Endothelial cell of umbilical vein (primary cell): ENCODE measurements around the gene CYP11A1. TPM values are rescaled to one million over a fixed set of nuclear protein-coding genes. Genes with fewer than 3 reads are reported as not detected.

Experiments
- Bru-seq: library from RNA; stranded (reverse); fragments of 400-500 nt; gene quantifications from one replicate; lab custom pipeline; 2021; lab: Mats Ljungman, UMichigan
- BruChase-seq, 2 experiments: library from RNA; stranded (reverse); fragments of 400-500 nt; gene quantifications; one replicate each; lab custom pipeline; 2021; lab: Mats Ljungman, UMichigan
- BruUV-seq: library from RNA; stranded (reverse); fragments of 400-500 nt; replicated peaks from 2 replicates; lab custom pipeline; 2021; lab: Mats Ljungman, UMichigan
- CTCF ChIA-PET: fragments of 300-600, 350-600 bp; sonication (Branson Sonifier 250); formaldehyde crosslinking; loops from one replicate; lab custom pipeline; 2021; ENCODE audit warnings: antibody characterized with exemption, inconsistent platforms; lab: Charles Lee
- POLR2A ChIA-PET: fragments of 300-600, 350-600 bp; sonication (Branson Sonifier 250); formaldehyde crosslinking; loops from one replicate; lab custom pipeline; 2021; ENCODE audit warnings: antibody characterized with exemption, inconsistent platforms; lab: Charles Lee
- DNase-seq: peaks from one replicate; pipeline ENCODE4 v3.0.0-alpha.2; 2011; ENCODE audit warnings: low read depth, low spot score
- FAIRE-seq: peaks from 2 replicates; lab custom pipeline; 2011; peaks lifted over from hg19 to GRCh38; lab: Jason Lieb, UNC
- H2AFZ ChIP-seq: 2 replicates; pipeline ENCODE4 v1.6.0; 2012; ENCODE audit warnings: low read depth, low read length, control low read depth, inconsistent platforms
- H3K27ac ChIP-seq: 2 replicates; pipeline ENCODE4 v1.5.1; 2011; ENCODE audit warnings: low read depth, mild to moderate bottlenecking, control low read depth, low read length, moderate library complexity; ENCODE audit not compliant: insufficient read depth
- H3K27me3 ChIP-seq, 2 experiments: 2 replicates each; pipeline versions ENCODE4 v1.6.0 to v1.6.1; 2011; ENCODE audit warnings: low read length in 2 of 2, mixed read lengths in 1 of 2; ENCODE audit not compliant: control insufficient read depth in 2 of 2, insufficient read depth in 2 of 2
- H3K36me3 ChIP-seq, 2 experiments: 2 replicates in 1 of 2; 3 replicates in 1 of 2; pipeline ENCODE4 v1.5.1; 2011; ENCODE audit warnings: low read length in 2 of 2, mild to moderate bottlenecking in 1 of 2, moderate library complexity in 1 of 2; ENCODE audit not compliant: control insufficient read depth in 2 of 2, insufficient read depth in 2 of 2; ENCODE audit errors: extremely low read depth in 1 of 2
- H3K4me1 ChIP-seq: 3 replicates; pipeline ENCODE4 v1.5.1; 2011; ENCODE audit warnings: mild to moderate bottlenecking, low read length; ENCODE audit not compliant: control insufficient read depth, insufficient read depth; ENCODE audit errors: extremely low read depth
- H3K4me2 ChIP-seq: 2 replicates; pipeline ENCODE4 v1.6.1; 2011; ENCODE audit warnings: low read length, control low read depth, mixed read lengths; ENCODE audit not compliant: insufficient read depth
- H3K4me3 ChIP-seq, 3 experiments: fragments of 200-600 bp in 1 of 3; sonication (generic), shearing (Covaris generic) in 1 of 3; replicated peaks in 1 of 3; 2 replicates each; pipeline ENCODE4 v1.5.1; 2011 to 2016; ENCODE audit warnings: control low read depth in 3 of 3, low read length in 3 of 3, mild to moderate bottlenecking in 2 of 3, inconsistent platforms in 1 of 3, low read depth in 1 of 3, moderate library complexity in 1 of 3; ENCODE audit not compliant: insufficient read depth in 1 of 3
- H3K79me2 ChIP-seq: 2 replicates; pipeline ENCODE4 v1.6.0; 2012; ENCODE audit warnings: low read length, inconsistent platforms; ENCODE audit not compliant: control insufficient read depth, insufficient read depth
- H3K9ac ChIP-seq: replicated peaks from 2 replicates; pipeline ENCODE3; 2011; ENCODE audit warnings: low read length, control low read depth; ENCODE audit not compliant: insufficient read depth; ENCODE audit errors: extremely low read depth
- H3K9me1 ChIP-seq: replicated peaks from 3 replicates; pipeline ENCODE4 v1.6.0; 2011; ENCODE audit warnings: mild to moderate bottlenecking, low read length; ENCODE audit not compliant: control insufficient read depth, insufficient read depth; ENCODE audit errors: extremely low read depth
- H3K9me3 ChIP-seq: replicated peaks from 2 replicates; pipeline ENCODE4 v1.5.1; 2012; ENCODE audit warnings: low read length, inconsistent platforms; ENCODE audit not compliant: control insufficient read depth, insufficient read depth
- H4K20me1 ChIP-seq: replicated peaks from 2 replicates; pipeline ENCODE3; 2011; ENCODE audit warnings: mild to moderate bottlenecking, low read length; ENCODE audit not compliant: control insufficient read depth, insufficient read depth; ENCODE audit errors: extremely low read depth
- EZH2 ChIP-seq: IDR thresholded peaks from 2 replicates; pipeline ENCODE4 v1.6.1; 2012; ENCODE audit warnings: borderline replicate concordance, low read depth, mild to moderate bottlenecking, moderate library complexity, low read length, inconsistent platforms; ENCODE audit not compliant: severe bottlenecking
- FOS ChIP-seq: IDR thresholded peaks from 2 replicates; pipeline ENCODE4 v1.6.1; 2011; ENCODE audit warnings: mild to moderate bottlenecking, low read length, moderate library complexity, borderline replicate concordance; ENCODE audit not compliant: insufficient read depth
- GATA2 ChIP-seq: IDR thresholded peaks from 2 replicates; pipeline ENCODE4 v1.7.0; 2011; ENCODE audit warnings: low read depth, mild to moderate bottlenecking, moderate library complexity, mixed read lengths, low read length; ENCODE audit not compliant: insufficient read length, insufficient read depth
- JUN ChIP-seq: IDR thresholded peaks from 2 replicates; pipeline ENCODE4 v1.6.1; 2011; ENCODE audit warnings: borderline replicate concordance, low read depth; ENCODE audit not compliant: insufficient read length, insufficient read depth
- MYC ChIP-seq: IDR thresholded peaks from one replicate; pipeline ENCODE4 v1.6.1; 2011; ENCODE audit warnings: mild to moderate bottlenecking, low read depth, low read length
- POLR2A ChIP-seq: IDR thresholded peaks from 2 replicates; pipeline ENCODE4 v1.6.1; 2012; ENCODE audit warnings: low read depth, mild to moderate bottlenecking, control low read depth, low read length
- POLR2AphosphoS5 ChIP-seq: IDR thresholded peaks from 2 replicates; pipeline ENCODE4 v1.6.1; 2012; ENCODE audit warnings: low read depth, mild to moderate bottlenecking, control low read depth, low read length, moderate library complexity; ENCODE audit not compliant: insufficient read depth
- dilution Hi-C: fragments of 300-500 bp; cut with MboI; formaldehyde crosslinking; loops from one replicate; pipeline ENCODE4 v1.15.0; 2019; ENCODE audit warnings: low sequenced_read_pairs; ENCODE audit not compliant: extremely low pct_ligation_motif_present
- intact Hi-C: fragments of 100-400 bp; cut with micrococcal nuclease; formaldehyde crosslinking; loops from one replicate; pipeline ENCODE4 v1.10.0; 2022
- long read RNA-seq: library from polyadenylated mRNA; stranded (forward); transcript quantifications from one replicate; pipeline ENCODE4 v2.0.0, GENCODE V29; 2021
- polyA minus RNA-seq, 3 experiments: library from RNA; depleted of rRNA, polyadenylated mRNA; stranded (reverse); fragments of >200 nt; gene quantifications; 1 replicate in 1 of 3; 2 replicates in 2 of 3; pipeline ENCODE4 v1.2.3, GENCODE V29; 2011
- polyA plus RNA-seq, 4 experiments: library from polyadenylated mRNA; depleted of rRNA in 3 of 4; stranded (reverse) in 3 of 4; unstranded in 1 of 4; fragments of >200 nt; gene quantifications; 2 replicates each; pipeline versions ENCODE4 v1.2.1 to v1.2.3, GENCODE V29; 2011 to 2012; ENCODE audit warnings: missing spikeins in 1 of 4
- total RNA-seq: library from RNA; stranded (reverse); gene quantifications from 2 replicates; pipeline ENCODE4 v1.2.3, GENCODE V29; 2021
- TF ChIP-seq, protein P1 (sequence below): IDR thresholded peaks from 2 replicates; pipeline ENCODE4 v1.6.1; 2011; ENCODE audit not compliant: insufficient read depth, insufficient read length
- TF ChIP-seq, protein P2 (sequence below), 2 donors: IDR thresholded peaks; 1 replicate in 1 of 2; 2 replicates in 1 of 2; pipeline ENCODE4 v1.5.1; 2011; ENCODE audit warnings: low read length in 2 of 2, mild to moderate bottlenecking in 2 of 2, moderate library complexity in 2 of 2, control low read depth in 1 of 2, inconsistent platforms in 1 of 2, low read depth in 1 of 2; ENCODE audit not compliant: insufficient read depth in 1 of 2; ENCODE audit errors: extremely low read depth in 1 of 2

Gene CYP11A1
- not detected in 2 replicates for total RNA-seq
- 0.08 TPM in 1 of 2 replicates, not detected in the other for polyA plus RNA-seq
- polyA plus RNA-seq (2011; cell fraction: cytosol; rRNA removed): 0.03 TPM in 1 of 2 replicates, not detected in the other
- 0.14 TPM in 1 of 2 replicates, not detected in the other for polyA plus RNA-seq (2011; cell fraction: nucleus; rRNA removed)
- polyA plus RNA-seq (2012): not detected in 2 replicates
- polyA minus RNA-seq: not detected in 2 replicates
- 7.1 TPM for polyA minus RNA-seq (2011; cell fraction: cytosol; rRNA and poly(A)+ RNA removed)
- not detected in 2 replicates for polyA minus RNA-seq (2011; cell fraction: nucleus; rRNA and poly(A)+ RNA removed)
- percentile 8 among the genes with signal in this experiment for Bru-seq, nascent RNA
- BruChase-seq, experiment 1, labeled RNA remaining after a 6-hour chase: percentile 4 among the genes with signal in this experiment
- percentile 6 among the genes with signal in this experiment for BruChase-seq, experiment 2, labeled RNA remaining after a 2-hour chase
- long read RNA-seq, partial matches to known transcripts: 0 of 2 reads
- long read RNA-seq, other reads (novel, unspliced or antisense): 2 of 2 reads

DNA sequence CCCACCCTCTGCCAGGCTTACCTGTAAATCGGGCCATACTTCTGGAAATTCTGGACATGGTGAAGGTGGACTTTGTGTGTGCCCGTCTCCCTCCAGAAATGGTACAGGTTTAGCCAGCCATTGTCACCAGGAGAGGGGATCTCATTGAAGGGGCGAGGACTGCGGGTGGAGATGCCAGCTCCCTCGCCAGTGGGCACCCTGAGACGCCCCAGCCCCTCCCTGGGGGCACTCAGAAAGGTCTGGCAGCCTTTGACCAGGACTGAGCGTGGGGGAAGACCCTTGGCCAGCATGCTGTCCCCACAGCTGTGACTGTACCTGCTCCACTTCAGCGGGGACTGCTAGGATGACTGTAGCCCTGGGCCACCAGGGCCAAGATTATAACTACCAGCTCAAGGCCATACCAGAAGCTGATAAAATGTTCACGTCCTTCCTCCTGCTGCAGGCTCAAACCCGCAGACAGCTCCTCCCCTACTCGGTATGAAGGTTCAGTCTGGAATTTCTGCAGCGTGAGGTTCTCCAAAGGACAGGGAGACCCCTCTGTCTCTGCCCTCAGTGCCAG lies at the start of gene CYP11A1:
Gene CYP11A1, minus strand, starts transcription at position 351 of the 559 bp plus-strand sequence. Its CDS starts 61 bp downstream, at position 290.
- FAIRE-seq (no peak), DNase-seq (no peak)
- Histone ChIP-seq H3K79me2 (no peaks in the 10 kb centered on the region), H3K27ac (no peak within 1 kb of the TSS), H3K9me1 (no peaks in the 10 kb centered on the region), H3K9me3 (no peaks in the 10 kb centered on the region), H4K20me1 (no peaks in the 10 kb centered on the region), H3K9ac (no peak within 1 kb of the TSS), H3K36me3 (no peaks in the 10 kb centered on the region), H3K4me2 (no peak within 1 kb of the TSS), H3K4me1 (peaks cover 3% of the 10 kb centered on the region), H3K27me3 (peaks cover 19 to 34% of the 10 kb centered on the region in 2 experiments), H2AFZ (no peak within 1 kb of the TSS), H3K4me3 (no peak within 1 kb of the TSS)
- TF ChIP-seq MYC (no peak), POLR2AphosphoS5 (no peak), JUN (no peak)
- TF ChIP-seq, protein P1, sequence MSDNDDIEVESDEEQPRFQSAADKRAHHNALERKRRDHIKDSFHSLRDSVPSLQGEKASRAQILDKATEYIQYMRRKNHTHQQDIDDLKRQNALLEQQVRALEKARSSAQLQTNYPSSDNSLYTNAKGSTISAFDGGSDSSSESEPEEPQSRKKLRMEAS: no peak
- dilution Hi-C loops: no loop called here
- intact Hi-C loops: no loop called here
- ChIA-PET CTCF (interaction anchor here (0.9 to 1.4 kb wide), 3 partner anchors 15 to 401 kb away, joined by 3 to 4 read pairs (median 3); no protein-coding TSS in a partner anchor), POLR2A (no interaction called here)
- BruUV-seq: no TSS peak

GRCh38 chr15:74417225-74417624 lies 49.8 kb upstream of the CYP11A1 start:
- Histone ChIP-seq H3K9me3 (no peaks in the 10 kb centered on the region), H3K79me2 (no peaks in the 10 kb centered on the region), H3K36me3 (no peaks in the 10 kb centered on the region), H3K27me3 (no peaks in the 10 kb centered on the region), H3K27ac (no peak overlapping the region), H2AFZ (no peak overlapping the region), H3K4me3 (no peak overlapping the region), H4K20me1 (no peaks in the 10 kb centered on the region), H3K9ac (no peak overlapping the region), H3K9me1 (no peaks in the 10 kb centered on the region), H3K4me2 (no peak overlapping the region), H3K4me1 (no peaks in the 10 kb centered on the region)
- no TSS peak for BruUV-seq
- dilution Hi-C loops: no loop called here
- CTCF ChIA-PET: no interaction called here
- intact Hi-C loops: no loop called here
- POLR2A ChIA-PET: no interaction called here
- FAIRE-seq: no peak
- TF ChIP-seq EZH2 (no peak), POLR2AphosphoS5 (no peak), JUN (no peak), FOS (no peak), POLR2A (no peak), MYC (no peak), GATA2 (no peak)
- TF ChIP-seq, protein P1: no peak
- TF ChIP-seq, protein P2, sequence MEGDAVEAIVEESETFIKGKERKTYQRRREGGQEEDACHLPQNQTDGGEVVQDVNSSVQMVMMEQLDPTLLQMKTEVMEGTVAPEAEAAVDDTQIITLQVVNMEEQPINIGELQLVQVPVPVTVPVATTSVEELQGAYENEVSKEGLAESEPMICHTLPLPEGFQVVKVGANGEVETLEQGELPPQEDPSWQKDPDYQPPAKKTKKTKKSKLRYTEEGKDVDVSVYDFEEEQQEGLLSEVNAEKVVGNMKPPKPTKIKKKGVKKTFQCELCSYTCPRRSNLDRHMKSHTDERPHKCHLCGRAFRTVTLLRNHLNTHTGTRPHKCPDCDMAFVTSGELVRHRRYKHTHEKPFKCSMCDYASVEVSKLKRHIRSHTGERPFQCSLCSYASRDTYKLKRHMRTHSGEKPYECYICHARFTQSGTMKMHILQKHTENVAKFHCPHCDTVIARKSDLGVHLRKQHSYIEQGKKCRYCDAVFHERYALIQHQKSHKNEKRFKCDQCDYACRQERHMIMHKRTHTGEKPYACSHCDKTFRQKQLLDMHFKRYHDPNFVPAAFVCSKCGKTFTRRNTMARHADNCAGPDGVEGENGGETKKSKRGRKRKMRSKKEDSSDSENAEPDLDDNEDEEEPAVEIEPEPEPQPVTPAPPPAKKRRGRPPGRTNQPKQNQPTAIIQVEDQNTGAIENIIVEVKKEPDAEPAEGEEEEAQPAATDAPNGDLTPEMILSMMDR (IDR thresholded peaks at IDR 0.05; ENCODE audit: extremely low read depth in 1 of 2, insufficient read depth in 1 of 2, low read depth in 1 of 2, low read length in 2 of 2): no peak
- no peak for DNase-seq
